ENCODE data around the gene SLC38A10. TPM values are rescaled to one million over a fixed set of nuclear protein-coding genes. Genes with fewer than 3 reads are reported as not detected.

SLC38A10 gene
- total RNA-seq, 1 donor from 2014 or later: 100 TPM

DNA sequence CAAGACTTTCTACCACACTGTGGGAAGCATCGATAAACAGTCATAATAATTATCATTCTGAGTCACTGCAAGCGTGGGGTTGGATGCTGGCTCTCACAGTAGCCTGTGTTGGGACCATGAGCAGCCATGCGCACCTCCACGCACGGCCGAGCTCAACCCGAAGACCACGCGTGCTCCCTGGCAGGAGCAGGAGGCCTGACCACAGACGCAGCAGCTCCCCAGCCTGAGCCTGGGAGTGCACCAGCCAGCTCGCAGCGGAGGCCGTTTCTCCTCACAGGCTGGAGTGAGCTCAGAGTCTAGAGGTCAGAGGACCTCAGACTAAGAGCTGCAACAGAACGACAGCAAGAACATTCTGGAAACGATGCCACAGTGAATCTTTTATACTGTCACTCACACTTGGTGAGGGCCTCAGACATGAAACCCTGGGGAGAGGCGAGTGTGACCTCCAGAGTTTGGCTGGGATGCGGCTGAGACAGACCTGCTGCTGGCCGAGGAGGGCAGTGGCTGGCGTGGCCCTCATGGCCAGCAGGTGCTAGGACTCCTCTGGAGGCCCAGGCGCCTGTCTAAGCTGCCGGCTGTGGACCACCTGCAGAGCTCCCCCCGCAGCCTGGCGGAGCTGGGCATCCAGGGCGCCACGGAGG lies 50.0 kb downstream of the SLC38A10 start:
- Histone ChIP-seq H3K36me3 (ENCODE audit: control insufficient read depth, insufficient read depth, low read length) (peaks cover 2% of the 10 kb centered on the region), H3K27me3 (ENCODE audit: control insufficient read depth, insufficient read depth, low read length) (no peaks in the 10 kb centered on the region), H3K4me3 (ENCODE audit: low read depth, low read length) (no peak overlapping the region)
- TF ChIP-seq, protein P1, sequence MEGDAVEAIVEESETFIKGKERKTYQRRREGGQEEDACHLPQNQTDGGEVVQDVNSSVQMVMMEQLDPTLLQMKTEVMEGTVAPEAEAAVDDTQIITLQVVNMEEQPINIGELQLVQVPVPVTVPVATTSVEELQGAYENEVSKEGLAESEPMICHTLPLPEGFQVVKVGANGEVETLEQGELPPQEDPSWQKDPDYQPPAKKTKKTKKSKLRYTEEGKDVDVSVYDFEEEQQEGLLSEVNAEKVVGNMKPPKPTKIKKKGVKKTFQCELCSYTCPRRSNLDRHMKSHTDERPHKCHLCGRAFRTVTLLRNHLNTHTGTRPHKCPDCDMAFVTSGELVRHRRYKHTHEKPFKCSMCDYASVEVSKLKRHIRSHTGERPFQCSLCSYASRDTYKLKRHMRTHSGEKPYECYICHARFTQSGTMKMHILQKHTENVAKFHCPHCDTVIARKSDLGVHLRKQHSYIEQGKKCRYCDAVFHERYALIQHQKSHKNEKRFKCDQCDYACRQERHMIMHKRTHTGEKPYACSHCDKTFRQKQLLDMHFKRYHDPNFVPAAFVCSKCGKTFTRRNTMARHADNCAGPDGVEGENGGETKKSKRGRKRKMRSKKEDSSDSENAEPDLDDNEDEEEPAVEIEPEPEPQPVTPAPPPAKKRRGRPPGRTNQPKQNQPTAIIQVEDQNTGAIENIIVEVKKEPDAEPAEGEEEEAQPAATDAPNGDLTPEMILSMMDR (IDR thresholded peaks at IDR 0.05; ENCODE audit: insufficient read depth, low read length, poor library complexity, severe bottlenecking): no peak
- peak; percentile 63 for DNase-seq (ENCODE audit: low read depth)

DNA sequence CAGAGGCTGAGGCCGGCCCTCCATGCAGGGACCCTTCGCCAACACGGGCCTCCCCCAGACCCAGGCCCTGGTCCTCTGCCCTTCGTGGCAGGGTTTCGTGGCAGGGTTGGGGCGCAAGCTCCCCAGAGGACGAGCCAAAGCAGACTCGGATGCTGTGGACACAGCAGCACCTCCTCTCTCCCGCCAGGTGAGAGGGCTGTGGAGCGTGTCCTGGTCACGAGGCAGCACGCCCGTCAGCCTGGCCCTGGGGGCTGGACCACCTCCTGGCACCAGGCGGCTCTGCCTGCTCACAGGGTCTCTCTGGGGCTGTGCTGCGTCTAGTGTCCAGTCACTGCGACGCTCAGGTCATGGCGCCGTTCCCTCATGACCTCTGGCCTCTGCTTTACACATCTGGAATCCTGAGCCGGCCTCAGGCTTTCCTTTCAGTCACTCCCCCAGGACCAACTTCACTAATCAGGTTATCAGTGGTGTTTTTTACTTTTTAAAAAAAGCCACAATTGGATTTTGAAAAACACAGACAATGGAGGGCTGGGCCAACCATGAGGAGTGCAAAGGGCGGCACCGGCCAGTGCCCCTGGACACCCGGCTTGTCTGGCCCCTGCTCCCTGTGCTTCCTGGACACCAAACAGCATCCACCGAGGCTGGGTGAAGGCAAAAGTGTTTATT lies 50.6 kb downstream of the SLC38A10 start:
- Histone ChIP-seq H3K27me3 (ENCODE audit: control insufficient read depth, insufficient read depth, low read length) (no peaks in the 10 kb centered on the region), H3K4me3 (ENCODE audit: low read depth, low read length) (no peak overlapping the region), H3K36me3 (ENCODE audit: control insufficient read depth, insufficient read depth, low read length) (peaks cover 2% of the 10 kb centered on the region)
- TF ChIP-seq, protein P1 (IDR thresholded peaks at IDR 0.05; ENCODE audit: insufficient read depth, low read length, poor library complexity, severe bottlenecking): no peak
- no peak for DNase-seq (ENCODE audit: low read depth)

DNA sequence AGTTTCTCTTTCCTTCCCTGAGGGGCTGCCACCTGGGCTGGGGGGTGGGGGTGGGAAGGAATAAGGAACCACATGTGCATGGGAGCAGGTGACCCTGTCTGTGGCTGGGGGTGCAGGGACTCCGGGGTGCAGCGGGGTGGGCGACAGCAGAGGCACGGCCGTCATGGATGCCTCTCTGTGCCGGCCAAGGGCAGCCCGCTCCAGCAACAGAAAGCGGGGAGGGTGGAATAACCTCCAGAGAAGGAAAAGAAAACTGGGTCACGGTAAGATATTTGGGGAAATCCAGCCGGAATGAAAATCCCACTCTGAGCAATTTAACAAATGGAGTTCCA lies 51.8 kb downstream of the SLC38A10 start:
- no peak for DNase-seq (ENCODE audit: low read depth)
- peaks cover 2% of the 10 kb centered on the region for H3K36me3 ChIP-seq (ENCODE audit: control insufficient read depth, insufficient read depth, low read length)
- TF ChIP-seq, protein P1 (IDR thresholded peaks at IDR 0.05; ENCODE audit: insufficient read depth, low read length, poor library complexity, severe bottlenecking): no peak
- no peaks in the 10 kb centered on the region for H3K27me3 ChIP-seq (ENCODE audit: control insufficient read depth, insufficient read depth, low read length)
- no peak overlapping the region for H3K4me3 ChIP-seq (ENCODE audit: low read depth, low read length)

DNA sequence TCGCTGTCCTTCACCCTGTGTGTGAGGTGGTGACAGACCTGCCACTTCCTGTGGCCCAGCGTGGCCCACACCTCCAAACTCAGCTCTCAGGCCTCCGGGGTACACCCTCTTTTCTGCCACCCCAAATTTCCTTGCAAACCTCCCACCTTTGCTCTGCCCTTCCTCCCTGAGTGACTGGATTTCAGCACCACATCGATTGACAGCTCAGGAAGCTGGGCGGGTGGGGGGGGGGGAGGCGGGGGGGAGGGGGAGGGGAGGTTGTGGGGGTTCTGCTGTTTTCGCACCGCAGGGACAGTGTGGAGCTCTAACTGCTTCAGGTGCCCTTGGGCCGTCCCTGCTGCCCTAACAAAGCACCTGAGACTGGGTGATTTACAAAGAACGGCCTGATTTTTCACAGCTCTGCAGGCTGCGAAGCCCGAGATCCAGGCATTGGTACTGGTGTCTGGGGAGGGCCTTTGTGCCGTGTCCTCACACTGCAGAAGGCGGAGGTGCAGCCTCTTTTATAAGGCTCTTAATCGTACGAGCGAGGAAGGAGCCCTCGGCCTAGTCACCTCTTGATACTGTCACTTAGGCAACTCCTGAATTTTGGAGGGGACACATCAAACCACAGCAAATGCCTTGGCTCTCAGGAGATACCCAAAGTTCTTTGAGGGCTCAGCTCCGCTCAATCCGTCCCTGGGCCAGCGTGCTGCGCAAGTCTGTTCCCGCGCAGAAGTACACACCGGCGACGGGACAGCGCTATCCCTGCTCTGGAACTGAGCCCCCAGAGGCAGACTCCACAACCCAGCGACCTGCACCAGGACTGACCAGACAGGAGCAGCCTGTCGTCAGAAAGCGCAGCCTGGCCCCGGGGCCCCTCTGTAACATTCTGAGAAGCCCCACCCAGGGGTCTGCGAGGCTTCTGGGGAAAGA lies 52.4 kb downstream of the SLC38A10 start:
- no peak for DNase-seq (ENCODE audit: low read depth)
- H3K27me3 ChIP-seq (ENCODE audit: control insufficient read depth, insufficient read depth, low read length): no peaks in the 10 kb centered on the region
- H3K4me3 ChIP-seq (ENCODE audit: low read depth, low read length): no peak overlapping the region
- H3K36me3 ChIP-seq (ENCODE audit: control insufficient read depth, insufficient read depth, low read length): peaks cover 2% of the 10 kb centered on the region
- TF ChIP-seq, protein P1 (IDR thresholded peaks at IDR 0.05; ENCODE audit: insufficient read depth, low read length, poor library complexity, severe bottlenecking): no peak

DNA sequence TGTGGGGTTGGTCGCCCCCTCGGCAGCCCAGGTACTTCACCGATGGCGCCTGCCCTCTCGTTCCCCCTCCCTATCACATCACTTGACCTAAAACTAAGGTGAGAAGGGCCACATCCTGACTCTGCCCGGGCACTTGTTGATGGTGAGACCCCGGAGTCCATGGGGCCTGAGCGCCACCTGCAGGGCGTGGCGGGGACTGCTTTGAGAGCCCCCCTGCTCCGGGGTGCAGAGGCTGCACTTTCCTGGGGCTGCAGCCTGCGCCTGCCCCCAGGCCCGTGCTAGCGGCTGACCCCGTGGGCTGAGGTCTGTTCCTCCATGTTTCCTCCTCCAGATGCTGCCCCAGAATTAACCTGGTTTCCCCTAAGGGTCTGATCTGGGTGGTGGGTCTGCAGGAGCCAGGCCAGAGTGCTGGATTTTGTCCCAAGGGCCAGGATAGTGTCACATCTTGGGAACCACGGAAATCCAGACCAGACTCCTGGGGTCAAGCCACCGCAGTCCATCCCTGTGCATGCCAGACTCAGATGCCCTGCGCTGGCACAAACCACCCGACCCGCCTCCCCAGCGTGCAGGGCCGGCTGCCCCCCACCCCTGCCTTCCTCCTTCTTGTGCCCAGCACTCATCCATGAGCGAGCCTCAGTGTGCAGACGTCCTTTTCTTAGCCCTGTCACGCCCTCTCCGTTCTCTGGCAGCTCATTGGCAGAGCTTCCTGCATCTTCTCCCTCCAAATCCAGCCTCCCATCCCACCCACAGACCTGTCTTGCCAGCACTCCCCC lies 53.3 kb downstream of the SLC38A10 start:
- no peak for DNase-seq (ENCODE audit: low read depth)
- no peak overlapping the region for H3K4me3 ChIP-seq (ENCODE audit: low read depth, low read length)
- H3K36me3 ChIP-seq (ENCODE audit: control insufficient read depth, insufficient read depth, low read length): peaks cover 2% of the 10 kb centered on the region
- TF ChIP-seq, protein P1 (IDR thresholded peaks at IDR 0.05; ENCODE audit: insufficient read depth, low read length, poor library complexity, severe bottlenecking): peak; percentile 88
- H3K27me3 ChIP-seq (ENCODE audit: control insufficient read depth, insufficient read depth, low read length): no peaks in the 10 kb centered on the region
